ENCODE measurements around the gene SH3GL3.

Gene SH3GL3

DNA sequence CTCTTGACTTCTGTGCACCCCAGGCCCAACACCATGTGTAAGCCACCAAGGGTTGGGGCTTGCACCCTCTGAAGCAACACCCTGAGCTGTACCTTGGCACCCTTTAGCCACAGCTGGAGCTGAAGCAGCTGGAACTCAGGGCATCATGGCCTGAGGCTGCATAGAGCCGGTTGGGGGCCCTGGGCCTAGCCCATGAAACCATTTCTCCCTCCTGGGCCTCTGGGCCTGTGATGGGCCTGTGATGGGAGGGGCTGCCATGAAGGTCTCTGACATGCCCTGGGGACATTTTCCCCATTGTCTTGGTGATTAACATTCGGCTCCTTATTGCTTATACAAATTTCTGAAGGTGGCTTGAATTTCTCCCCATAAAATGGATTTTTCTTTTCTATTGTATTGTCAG, 184.4 kb downstream of the SH3GL3 start:
- no peak for DNase-seq

DNA sequence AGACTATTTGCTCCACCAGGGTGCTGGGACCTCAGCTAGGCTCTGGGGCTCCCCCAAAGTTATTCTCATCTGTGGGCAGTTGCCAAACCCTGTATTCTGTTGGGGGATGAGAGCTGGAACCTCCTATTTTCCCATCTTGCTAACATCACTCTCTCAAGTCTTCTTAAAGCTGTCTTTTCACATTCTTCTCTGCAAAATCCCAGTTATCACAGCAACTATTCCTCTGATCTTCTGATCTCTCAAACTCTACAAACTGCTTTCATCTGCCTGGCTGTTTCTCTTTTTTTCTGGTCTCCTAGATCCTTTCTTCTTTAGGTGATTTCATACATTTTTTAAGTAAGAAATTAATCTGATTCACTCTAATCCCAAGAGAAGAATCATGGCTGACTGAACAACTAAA, 196.1 kb downstream of the SH3GL3 start:
- no peak for DNase-seq

DNA sequence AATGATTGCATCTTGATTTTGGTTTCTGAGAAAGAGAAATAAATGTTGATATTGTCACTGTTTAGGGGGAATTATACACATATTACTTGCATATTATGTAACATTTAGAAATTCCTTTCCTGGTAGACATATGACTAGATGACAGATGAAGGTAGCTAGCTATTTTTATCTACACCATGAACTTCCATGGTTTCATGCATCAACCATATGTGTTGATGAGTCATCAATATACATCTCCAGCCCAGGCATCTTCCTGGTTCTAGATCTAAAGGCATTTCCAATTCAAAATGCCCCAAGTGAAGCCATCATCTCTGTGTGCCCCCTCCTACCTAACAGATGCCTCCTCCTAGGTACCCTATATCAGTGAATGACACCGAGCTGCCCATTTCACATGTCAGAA, 197.3 kb downstream of the SH3GL3 start:
- peak; percentile 22 for DNase-seq

DNA sequence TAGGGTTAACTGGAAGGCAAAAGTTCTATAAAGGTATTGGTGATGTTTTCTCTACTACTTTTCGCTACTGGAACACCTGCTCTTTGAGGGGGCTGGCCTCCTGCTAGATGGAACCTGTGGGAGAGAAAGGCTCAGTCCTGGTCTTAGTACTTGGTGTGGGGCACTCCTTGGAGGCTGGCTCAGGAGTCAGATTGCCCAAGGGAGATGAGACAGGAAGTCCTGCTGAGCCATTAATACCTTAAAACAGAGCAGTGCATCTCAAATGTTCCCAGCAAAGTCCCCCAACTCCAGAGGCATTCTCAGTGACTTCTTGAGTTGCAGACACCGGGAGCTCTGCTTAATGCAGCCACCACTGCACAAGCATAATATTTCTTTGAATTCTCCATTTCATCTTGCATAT, 203.7 kb downstream of the SH3GL3 start:
- no peak for DNase-seq

DNA sequence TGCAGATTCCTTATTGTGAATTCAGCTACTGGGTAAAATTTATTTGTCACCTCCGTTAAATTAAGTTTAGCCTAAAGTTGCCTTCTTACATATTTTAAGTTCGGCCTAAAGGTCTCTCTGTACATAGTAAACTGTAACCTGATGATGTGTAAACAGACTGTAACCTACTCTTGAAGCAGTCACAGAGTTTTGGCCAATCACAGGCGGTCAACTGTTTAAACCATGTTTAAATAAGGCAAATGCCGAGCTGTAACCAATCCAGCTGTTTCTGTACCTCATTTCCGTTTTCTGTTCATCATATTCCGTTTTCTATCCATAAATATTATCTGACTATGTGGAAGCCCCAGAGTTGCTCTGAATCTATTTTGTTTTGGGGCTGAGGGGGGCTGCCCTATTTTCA, 204.4 kb downstream of the SH3GL3 start:
- no peak for DNase-seq

DNA sequence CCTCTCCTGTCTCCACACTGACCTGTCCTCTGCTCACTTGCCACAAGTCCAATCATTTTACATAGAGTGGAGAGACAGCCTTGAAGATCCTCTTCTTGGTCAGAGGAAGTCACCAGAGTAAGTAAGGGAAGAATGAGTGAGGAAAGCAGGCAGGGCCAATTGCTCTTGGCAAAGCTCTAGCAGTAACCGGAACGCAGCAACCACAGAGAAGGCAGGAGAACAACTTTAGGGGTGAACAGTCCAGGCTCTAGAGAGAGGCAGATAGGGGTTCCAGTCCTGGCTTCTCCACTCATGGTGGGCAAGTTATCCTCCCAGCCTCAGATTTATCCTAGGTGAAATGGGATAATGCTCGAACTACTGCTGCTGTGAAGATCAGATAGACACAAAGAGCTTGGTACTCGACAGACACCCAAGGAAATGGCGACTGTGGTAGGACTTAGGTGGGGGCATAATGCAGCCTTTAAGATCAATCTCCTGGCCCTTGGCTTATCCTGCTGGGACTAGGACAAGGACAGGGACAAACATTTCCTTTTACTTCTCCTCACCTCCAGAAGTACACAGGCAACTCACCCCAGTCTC, 205.6 kb downstream of the SH3GL3 start:
- no peak for DNase-seq

DNA sequence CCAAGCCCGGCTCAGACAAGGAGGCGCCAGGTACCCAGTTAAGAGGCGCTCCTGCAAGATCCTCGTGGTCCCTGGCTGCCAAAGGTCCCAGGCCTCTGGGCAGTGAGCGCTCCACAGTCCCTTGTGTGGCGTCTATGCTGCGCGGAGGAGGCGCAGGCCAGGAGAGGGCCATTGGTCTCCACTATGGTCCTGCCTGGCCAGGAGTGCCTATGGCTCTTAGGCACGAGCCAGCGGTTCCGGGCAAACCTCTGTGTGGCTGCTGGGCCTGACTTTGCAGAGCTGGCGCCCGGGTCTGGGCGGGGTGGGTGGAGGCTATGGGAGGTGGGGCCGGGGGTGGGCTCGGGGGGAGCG, 206.1 kb downstream of the SH3GL3 start:
- no peak for DNase-seq

DNA sequence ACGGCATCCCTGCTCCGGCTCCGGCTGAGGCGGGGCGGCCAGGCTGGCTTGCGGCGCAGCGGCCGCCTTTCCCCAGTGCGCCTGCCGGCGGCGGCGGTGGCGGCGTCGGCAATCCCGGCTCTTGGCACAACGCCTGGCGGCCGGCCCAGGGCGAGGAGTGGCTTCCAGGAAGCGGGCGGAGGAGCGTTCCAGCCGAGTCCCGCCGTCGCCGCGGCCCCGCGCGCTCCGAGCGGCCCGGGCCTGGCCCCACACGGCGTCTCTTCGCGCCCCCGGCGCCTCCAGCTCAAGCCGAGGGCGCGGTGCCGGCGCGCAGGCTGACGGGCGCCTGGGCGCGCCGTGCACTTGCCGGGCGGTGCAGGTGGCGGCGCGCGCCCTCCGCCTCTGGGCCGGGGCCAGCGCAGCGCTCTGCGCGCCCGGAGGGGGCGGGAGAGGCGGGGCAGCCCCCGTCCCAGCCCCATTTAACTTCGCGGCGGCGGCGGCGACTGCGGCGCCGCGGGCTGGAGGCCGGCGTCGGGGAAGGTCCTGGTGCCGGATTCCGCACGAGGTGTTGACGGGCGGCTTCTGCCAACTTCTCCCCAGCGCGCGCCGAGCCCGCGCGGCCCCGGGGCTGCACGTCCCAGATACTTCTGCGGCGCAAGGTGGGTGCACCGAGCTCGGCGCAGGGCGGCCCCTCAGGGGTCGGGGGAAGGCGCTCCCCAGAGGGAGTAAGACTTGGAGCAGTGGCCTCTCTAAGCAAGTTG, 206.7 kb downstream of the SH3GL3 start, which contains the start of gene ADAMTSL3:
TSS of gene ADAMTSL3 (plus strand) at position 485 of the 740 bp plus-strand sequence. CDS start 1,639 bp downstream, outside the sequence.
- peak; percentile 43 for DNase-seq

DNA sequence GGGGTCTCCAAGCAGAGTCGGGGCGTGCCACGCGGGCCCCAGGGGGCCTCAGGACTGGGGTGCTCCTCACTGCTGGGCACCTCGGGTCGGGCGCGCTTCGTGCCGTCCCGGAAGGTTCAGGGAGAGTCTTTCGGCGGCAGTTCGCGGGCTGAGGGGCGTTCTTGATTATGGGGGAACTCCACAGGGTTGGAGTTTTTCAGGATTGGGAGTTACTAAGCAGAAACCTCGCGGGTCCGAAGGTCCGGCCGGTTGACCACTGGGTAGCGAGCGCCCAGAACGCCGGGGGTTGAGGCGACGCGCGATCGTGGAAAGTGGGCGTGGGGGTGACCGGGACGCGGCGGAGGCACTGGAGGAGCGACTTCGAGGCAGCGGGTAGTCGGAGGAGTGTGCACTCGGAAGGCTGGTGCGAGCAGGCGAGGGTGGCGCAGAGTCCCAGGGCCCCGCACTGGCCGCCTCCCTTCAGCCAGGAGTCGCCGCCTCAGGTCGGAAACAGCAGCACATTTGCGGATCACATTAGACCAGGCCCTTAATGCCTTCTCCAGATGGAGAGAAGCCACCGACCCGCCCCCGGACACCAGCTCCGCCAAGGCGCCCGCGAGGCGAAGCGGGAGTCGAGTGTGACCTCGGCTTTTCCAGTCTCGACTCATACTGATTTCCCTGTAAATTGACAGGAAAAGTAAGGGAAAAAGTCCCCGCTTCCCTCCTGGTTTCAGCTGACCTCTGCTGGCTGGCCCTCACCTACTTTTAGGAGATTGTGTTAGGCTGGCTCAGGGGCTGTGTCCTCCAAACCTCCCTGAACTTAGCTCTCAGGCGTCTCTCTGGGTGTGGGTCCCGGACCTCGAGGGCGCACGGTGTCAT, 207.5 kb downstream of the SH3GL3 start:
- DNase-seq: no peak

DNA sequence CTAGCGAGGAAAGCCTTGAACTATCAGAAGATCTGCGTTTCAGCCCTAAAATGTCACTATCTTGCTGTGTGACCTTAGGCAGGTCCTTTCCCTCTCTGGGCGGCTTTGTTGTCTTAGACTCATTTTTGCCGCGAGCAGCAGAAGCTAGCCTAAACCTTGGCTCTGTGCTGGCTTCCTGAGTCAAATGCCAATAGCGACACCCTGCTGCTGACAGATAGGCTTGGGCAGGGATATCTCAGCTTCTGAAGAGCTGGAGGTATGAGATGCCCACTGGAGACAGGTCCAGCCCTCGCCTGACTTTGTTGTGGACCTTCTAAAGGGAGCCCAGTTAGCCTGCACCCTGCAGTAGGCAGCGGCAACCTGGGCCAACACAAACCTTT, 208.1 kb downstream of the SH3GL3 start:
- no peak for DNase-seq

DNA sequence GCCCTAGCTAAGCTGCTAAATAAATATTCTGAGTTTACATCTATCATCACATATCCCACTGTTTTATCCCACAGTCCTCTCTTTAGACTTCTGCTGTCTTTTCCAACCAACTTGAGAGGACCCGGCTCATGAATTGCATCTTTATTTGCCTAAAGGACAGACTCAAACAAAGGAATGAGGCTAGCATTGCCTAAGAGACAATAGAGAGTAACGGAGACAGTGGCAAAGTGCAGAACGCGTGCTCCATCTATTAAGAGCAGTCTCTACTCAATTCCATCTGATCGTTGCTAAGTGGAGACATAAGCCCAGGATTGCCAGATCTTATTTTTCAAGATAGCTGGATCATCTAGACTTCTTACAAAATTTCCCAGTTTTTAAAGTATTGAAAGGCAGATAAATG, 209.1 kb downstream of the SH3GL3 start:
- no peak for DNase-seq

DNA sequence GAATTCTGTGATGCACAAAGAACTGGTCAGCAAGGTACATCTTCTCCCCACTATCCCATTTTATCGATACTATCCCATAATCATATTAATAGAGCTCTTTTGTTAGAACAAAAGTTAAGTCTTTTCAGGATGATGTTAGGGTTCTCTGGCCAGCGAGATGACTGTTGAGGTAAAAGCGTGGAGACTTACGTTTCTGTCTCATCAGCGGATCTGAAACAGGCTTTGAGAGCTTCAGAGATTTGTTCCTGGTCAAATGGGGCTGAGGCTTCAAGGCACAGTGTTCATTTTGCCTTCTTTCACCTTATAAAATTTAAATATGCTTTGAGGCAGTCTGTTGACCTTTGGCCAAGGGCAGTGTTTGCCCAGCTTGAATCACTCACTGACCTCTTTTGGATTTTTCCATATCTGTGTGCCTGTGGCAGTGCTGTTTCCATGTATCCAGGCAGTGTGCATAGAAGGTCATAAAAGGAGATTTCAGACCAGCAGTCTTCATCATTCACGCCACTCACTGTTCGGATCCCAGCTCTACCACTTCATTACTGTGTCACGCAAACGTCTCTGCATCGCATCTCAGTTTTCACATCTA, 209.9 kb downstream of the SH3GL3 start:
- no peak for DNase-seq

DNA sequence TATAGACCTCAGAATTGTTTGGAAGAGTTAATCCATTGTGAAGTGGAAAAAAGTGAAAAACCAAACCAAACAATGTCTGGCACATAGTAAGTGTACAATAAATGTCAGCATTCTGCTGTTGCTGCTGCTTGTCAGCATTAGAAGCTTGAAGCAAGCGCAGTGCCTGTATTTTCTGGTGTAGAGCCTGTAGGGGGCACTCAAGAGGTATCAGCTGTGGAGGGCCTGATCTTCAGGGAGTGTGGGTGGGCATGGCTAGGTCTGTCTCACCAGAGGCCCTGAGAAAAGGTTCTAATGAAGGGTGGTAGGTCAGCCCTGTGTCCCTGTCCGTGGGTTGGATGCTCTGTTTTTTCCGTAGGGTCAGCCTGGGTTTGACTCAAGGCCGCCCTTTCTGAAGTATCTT, 210.4 kb downstream of the SH3GL3 start:
- DNase-seq: no peak

DNA sequence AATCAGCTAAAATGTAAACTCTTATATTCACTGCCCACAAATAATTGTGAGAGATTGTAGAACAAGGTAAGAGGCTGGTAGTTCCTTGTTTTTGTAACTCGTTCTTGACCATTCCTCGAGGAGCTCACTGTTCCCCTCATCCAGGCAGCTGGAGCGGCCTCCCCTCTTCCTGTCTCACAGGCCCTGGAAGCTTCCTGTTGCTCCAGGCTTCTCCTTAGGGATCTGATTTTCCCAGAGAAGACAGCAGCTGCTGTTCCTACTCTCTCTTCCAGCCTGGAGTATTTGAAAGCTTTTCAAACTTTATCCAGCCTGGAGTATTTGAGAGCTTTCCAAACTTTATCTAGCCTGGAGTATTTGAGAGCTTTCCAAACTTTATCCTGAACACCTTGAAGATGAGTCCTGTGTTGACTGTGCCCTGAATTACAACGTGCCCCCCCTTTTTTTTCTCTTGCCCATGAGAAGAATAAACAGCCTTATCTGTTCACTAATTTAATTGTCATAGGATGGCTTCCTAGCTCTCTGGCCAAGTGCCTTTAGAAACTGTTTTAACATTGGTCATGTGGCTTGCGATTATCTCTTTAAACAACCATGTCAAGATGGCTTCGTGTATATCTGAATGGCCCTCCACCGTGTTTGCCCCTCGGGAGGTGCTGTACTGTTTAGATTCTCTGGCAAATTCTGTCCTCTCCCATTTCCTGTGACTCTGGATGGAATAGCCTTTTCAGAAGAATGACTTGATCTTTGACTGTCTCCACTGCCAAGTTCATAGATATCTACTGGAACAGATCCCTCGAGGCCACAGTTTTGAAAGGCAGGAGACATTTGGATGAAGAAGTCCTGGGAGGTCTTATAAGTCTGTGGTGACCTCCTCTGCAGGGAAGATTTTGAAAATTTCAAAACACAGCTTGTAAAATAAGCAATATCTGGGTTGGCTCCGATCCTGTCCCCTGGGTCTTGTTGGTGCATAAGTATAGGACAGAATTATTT, 211.6 kb downstream of the SH3GL3 start:
- DNase-seq: peak; percentile 8

DNA sequence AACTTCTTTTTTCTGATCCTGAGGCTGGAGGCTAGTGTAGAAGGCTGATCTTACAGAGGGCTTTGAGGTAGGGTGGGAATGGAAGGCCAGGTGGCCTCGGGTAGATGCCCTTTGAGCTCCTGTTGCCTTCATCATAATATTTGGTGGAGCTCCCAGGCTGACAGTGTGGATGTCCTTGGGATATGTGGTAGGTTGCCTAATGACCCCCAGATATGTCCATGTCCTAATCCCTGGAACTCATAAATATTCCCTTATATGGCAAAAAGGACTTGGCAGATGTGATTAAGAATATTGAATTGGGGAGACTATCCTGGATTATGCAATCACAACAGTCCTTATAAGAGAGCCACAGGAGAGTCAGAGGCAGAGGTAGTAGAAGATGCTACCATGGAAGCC, 212.3 kb downstream of the SH3GL3 start:
- no peak for DNase-seq

DNA sequence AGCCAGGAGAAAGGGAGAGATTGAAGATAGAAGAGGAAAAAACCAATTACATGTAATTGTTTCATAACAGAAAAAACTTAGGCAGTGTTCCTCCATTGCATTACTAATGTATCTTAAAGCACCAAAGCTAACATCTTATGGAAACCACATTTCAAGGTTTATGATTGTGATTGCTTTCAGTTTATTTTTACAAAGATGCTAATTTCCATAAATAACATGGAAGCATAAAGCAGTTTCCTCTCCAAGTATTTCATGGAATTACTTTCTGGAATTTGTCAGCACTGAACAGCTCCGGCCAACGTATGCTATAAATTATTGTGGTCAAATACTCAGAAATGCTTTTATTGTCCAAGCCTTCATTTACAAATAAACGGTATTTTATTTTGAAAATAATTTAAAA, 218.3 kb downstream of the SH3GL3 start:
- DNase-seq: no peak
